NOMO-1 treated with DMSO at 0.1 percent for 48 hours (cell line): ENCODE measurements around the gene RAB7B.

Source experiments
- DNase-seq: peaks from one replicate; lab custom pipeline; 2025; ENCODE audit not compliant: unreplicated experiment; lab: John Stamatoyannopoulos, UW

The RAB7B gene

GRCh38 chr1:206023695-206024094 is 20.5 kb upstream of the RAB7B start, which contains the start of gene CTSE:
CTSE (minus strand) TSS chr1:206023895; CDS start chr1:206023791, 104 bp downstream.
- no peak for DNase-seq

GRCh38 chr1:206022766-206023165 is 19.6 kb upstream of the RAB7B start:
- DNase-seq: no peak

- peak; percentile 13 for DNase-seq
These were observed 18.6 kb upstream of the RAB7B start for GRCh38 chr1:206021626-206022365.

DNA sequence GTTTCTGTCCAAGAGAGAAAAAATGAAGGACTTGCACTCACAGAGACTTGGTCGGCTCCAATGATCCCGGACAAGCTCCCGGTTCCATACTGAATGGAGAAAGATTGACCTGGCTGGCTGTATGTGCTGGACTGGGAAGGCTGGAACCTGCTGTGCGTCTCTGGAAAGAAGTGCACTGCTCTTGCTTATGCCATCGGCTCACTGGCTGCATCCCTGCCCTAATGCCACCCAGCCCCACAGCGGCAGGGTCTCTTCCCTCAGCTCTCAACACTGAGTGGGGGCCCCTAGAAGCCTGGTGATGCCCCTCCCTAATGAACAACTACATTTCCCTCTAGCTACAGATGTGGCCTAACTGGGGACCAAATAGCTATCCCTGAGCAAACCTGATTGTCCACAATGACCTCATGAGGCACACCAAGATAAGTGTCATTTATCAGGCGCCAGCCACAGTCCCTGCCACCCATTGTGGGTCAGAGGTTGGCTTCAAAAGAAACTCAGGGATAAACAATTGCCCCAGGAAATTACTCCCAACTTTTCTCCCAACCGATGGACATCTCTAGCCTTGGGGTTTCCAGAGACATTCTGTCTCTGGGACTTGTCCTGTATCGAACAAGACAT is 17.9 kb upstream of the RAB7B start:
- DNase-seq: no peak

DNA sequence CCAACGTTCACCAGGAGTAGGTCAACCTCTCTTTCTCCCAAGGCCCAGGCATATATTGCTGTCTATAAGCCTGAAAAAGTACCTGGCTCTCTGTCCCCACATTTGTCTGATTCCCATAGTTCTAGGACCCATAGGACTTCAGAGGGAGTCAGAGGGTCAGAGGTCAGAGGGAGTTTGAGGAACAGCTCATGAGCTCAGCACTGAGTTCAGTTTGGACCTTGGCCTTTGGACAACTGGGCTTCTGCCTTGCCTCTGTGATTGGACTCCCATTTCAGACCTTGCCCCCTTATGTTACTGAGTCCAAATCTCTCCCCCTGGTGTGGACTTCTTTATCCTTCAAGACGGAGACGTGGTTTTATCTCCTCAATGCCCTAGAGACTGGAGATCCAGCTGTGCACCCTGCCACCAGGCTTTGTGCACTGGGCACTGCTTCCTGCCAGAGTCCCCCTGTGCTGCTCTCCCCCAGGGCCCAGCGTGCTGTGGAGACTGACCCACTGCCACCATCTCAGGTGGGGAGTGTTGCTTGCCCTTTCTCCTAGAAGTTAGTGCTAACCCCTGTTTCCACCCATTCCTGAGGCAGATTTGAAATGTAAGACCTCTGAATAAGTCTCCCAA is 17.3 kb upstream of the RAB7B start:
- no peak for DNase-seq

GRCh38 chr1:206015071-206015470 is 11.9 kb upstream of the RAB7B start:
- DNase-seq: peak; percentile 9

DNA sequence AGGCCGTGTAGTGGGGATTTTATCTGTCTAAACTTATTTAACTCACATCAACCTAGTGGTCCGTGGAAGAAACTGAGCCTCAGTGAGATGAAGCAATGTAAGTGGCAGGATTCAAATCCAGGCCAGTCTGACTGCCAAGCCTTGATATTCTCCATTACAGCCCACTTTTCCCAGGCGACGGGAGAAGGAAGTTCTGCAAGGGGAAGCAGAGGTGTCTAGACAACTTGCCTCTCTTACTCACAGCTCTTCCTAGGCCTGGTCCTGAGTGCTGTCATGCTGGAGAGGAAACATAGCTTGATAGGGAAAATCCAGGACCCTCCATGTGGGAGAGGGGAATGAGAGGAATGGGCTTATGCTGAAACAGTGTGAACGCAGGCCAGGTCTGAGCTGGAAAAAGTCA is 11.4 kb upstream of the RAB7B start:
- no peak for DNase-seq

DNA sequence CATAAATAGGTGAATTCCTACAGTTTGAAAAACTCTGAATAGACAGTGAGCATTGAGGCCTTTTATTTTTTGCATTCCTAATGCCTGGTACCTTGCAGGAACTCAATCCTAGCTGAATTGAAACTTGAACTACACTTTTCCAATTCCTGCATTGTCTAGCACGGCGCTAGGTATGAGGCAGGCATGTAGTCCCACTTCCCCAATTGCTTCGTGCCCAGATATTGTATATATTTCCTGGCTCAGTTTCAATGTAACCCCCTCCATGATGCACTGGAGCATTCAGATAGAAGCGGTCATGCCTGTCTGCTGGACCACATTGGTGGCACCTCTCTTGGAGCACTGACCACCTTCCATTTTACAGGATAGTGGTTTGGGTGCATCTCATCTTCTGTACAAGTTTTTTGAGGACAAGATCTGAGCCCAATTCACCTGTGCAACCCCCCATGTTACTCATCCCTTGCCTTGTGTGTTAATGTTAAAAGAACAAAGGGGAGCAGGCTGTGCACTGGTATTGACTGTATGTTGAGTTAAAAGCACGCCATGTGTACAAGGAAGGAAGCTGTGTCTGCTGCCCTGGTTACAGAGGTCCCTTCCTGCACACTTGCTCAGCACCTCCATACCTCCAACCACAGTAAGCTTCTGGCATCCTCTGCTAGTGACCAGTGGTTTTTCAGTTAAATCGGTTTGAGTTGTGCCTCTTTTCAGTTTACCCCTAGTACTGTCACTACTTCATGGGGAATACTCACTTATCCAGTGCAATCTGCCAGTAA is 10.0 kb upstream of the RAB7B start:
- peak; percentile 16 for DNase-seq

GRCh38 chr1:206012086-206012859 is 9.1 kb upstream of the RAB7B start:
- peak; percentile 99 for DNase-seq

DNA sequence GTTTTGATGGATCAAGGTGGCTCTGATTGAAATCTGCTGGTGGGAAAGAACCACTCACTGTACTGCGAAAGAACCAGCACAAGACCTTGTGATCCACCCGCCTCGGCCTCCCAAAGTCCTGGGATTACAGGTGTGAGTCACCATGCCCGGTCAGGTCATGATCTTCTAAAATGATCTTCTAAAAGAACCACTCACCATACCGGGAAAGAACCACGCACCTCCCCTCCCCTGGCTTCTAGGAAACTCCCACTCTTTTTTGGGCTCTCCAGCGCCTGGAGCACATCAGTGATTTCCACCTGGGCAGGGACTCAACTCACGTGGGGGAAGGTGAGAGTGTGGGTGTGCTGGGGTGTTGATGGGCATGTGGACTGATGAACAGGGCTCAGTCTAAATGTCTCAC is 7.9 kb upstream of the RAB7B start:
- no peak for DNase-seq

GRCh38 chr1:206010060-206010459 is 6.9 kb upstream of the RAB7B start:
- no peak for DNase-seq

GRCh38 chr1:206006946-206007345 is 3.8 kb upstream of the RAB7B start:
- no peak for DNase-seq

GRCh38 chr1:206005778-206006180 is 2.6 kb upstream of the RAB7B start:
- no peak for DNase-seq

- no peak for DNase-seq
These were observed 2.0 kb upstream of the RAB7B start for GRCh38 chr1:206005234-206005633.

GRCh38 chr1:206004826-206005225 is 1.6 kb upstream of the RAB7B start:
- no peak for DNase-seq

GRCh38 chr1:206003854-206004800 is 932 bp upstream of the RAB7B start:
- DNase-seq: no peak

DNA sequence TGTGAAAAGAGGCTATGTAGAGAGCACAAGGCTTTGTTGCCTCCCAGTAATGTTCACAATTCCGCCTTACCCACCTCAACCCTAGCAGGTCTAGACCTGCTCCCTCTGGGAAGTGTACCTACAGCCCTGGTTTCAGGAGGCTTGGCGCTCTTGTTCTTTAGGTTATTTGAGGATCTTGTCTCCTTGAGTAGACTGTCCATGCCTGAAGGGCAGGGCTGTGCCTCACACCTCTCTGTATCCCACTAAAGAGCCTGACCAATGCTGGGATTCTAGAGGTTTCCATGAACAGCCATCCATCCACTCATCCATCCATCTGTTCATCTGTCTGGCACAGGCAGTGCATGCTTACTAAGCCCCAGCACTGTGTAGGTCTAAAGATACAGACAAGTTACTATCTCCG is 1.0 kb downstream of the RAB7B start:
- no peak for DNase-seq

- peak; percentile 83 for DNase-seq
These were observed 1.7 kb downstream of the RAB7B start for GRCh38 chr1:206001476-206001888.

GRCh38 chr1:206000641-206001339 is 2.4 kb downstream of the RAB7B start:
- no peak for DNase-seq
